C1 segment of cervical spinal cord (tissue), 14 donors: ENCODE results near the gene GDNF.
"Not testable (repeated sequence)": the region's sequence is repeated elsewhere in the genome, so short reads cannot be mapped to it uniquely, and the experiment has no call there.

Source experiments
- DNase-seq, 14 donors: peaks; one replicate each; lab custom pipeline; 2025; lab: John Stamatoyannopoulos, UW

The GDNF gene

GRCh38 chr5:37786862-37787519 is 52.9 kb downstream of the GDNF start:
- no peak for DNase-seq

- no peak for DNase-seq
Measured at GRCh38 chr5:37786416-37786815, 53.4 kb downstream of the GDNF start.

- not testable (repeated sequence) for DNase-seq
Measured at GRCh38 chr5:37781409-37781808, 58.4 kb downstream of the GDNF start.

- DNase-seq: peak in 1 of 14 donors; percentile 56
Measured at GRCh38 chr5:37777432-37778130, 62.3 kb downstream of the GDNF start.

- DNase-seq: no peak
Measured at GRCh38 chr5:37776826-37777225, 63.0 kb downstream of the GDNF start.

GRCh38 chr5:37774912-37775483 is 64.8 kb downstream of the GDNF start:
- no peak for DNase-seq

- no peak for DNase-seq
Measured at GRCh38 chr5:37773809-37774208, 66.0 kb downstream of the GDNF start.

GRCh38 chr5:37772255-37772654 is 67.6 kb downstream of the GDNF start:
- no peak for DNase-seq

- DNase-seq: no peak
Measured at GRCh38 chr5:37771731-37772130, 68.1 kb downstream of the GDNF start.

- no peak for DNase-seq
Measured at GRCh38 chr5:37771203-37771611, 68.6 kb downstream of the GDNF start.

GRCh38 chr5:37770786-37771185 is 69.1 kb downstream of the GDNF start:
- no peak for DNase-seq

- no peak for DNase-seq
Measured at GRCh38 chr5:37769840-37770239, 70.0 kb downstream of the GDNF start.

- DNase-seq: no peak
Measured at GRCh38 chr5:37769108-37769507, 70.7 kb downstream of the GDNF start.

GRCh38 chr5:37768371-37768770 is 71.5 kb downstream of the GDNF start:
- no peak for DNase-seq

GRCh38 chr5:37767961-37768360 is 71.9 kb downstream of the GDNF start:
- peak in 5 of 14 donors; percentile 5 to 36 (median 23) for DNase-seq

GRCh38 chr5:37767251-37767650 is 72.6 kb downstream of the GDNF start:
- DNase-seq: no peak
